OCI-LY1 (cell line): ENCODE results near the gene KRT32.

ENCODE experiments used
- CTCF ChIP-seq: fragments of 200-600 bp; sonication (generic), shearing (Covaris generic); IDR thresholded peaks from 2 replicates; pipeline ENCODE4 v1.5.1; 2017; ENCODE audit warnings: mild to moderate bottlenecking, antibody characterized with exemption, low read length, moderate library complexity, mixed read lengths
- EZH2 ChIP-seq: fragments of 200-600 bp; sonication (generic), shearing (Covaris generic); IDR thresholded peaks from 2 replicates; pipeline ENCODE4 v1.8.0; 2017; ENCODE audit warnings: borderline replicate concordance, mixed run types, mild to moderate bottlenecking, antibody characterized with exemption, low read length, moderate library complexity, mixed read lengths

GRCh38 chr17:41484920-41485904 lies 18.0 kb upstream of the KRT32 start:
- TF ChIP-seq CTCF (no peak), EZH2 (no peak)
